ENCODE measurements around the gene COA8.

- no peak for TF ChIP-seq FOXK2 (IDR thresholded peaks at IDR 0.05)
- TF ChIP-seq POLR2AphosphoS5 (IDR thresholded peaks at IDR 0.05; ENCODE audit: low read length) = no peak
- no peak for TF ChIP-seq USF2 (IDR thresholded peaks at IDR 0.05; ENCODE audit: borderline replicate concordance, low read depth, low read length)
- no peak for TF ChIP-seq NR2C2 (IDR thresholded peaks at IDR 0.05; ENCODE audit: borderline replicate concordance, control insufficient read depth, insufficient read length, low read depth)
- TF ChIP-seq PML (IDR thresholded peaks at IDR 0.05; ENCODE audit: low read length) = no peak
- TF ChIP-seq ATF3 (IDR thresholded peaks at IDR 0.05; ENCODE audit: borderline replicate concordance, extremely low read depth, low read depth, low read length) = no peak
- TF ChIP-seq MYB (IDR thresholded peaks at IDR 0.05; ENCODE audit: borderline replicate concordance, low read depth, low read length) = no peak
- TF ChIP-seq CTCF (IDR thresholded peaks at IDR 0.05 in 2 of 3, conservative IDR thresholded peaks at IDR 0.05 in 1 of 3; ENCODE audit: control insufficient read depth in 2 of 3, extremely low read depth in 1 of 3, insufficient read depth in 1 of 3, low read depth in 3 of 3, low read length in 3 of 3) = no peak
- TF ChIP-seq FOXM1 (IDR thresholded peaks at IDR 0.05; ENCODE audit: low read depth, low read length) = no peak
- TF ChIP-seq EZH2 (IDR thresholded peaks at IDR 0.05; ENCODE audit: borderline replicate concordance, control insufficient read depth, low read depth, low read length) = no peak
- TF ChIP-seq MAX (IDR thresholded peaks at IDR 0.05; ENCODE audit: low read depth, low read length) = no peak
- TF ChIP-seq RUNX3 (IDR thresholded peaks at IDR 0.05; ENCODE audit: low read length) = no peak
- TF ChIP-seq NRF1 (conservative IDR thresholded peaks at IDR 0.05; ENCODE audit: low read depth, low read length) = no peak
- TF ChIP-seq USF1 (IDR thresholded peaks at IDR 0.05; ENCODE audit: borderline replicate concordance, extremely low read length, insufficient read depth, low read depth, low read length) = no peak
Measured at GRCh38 chr14:103514596-103515421, 48.0 kb upstream of the COA8 start.
